SU-DHL-6 (cell line): ENCODE measurements around the gene CRAMP1.

Source experiments
- EZH2phosphoT487 ChIP-seq: fragments of 200-600 bp; sonication (generic), shearing (Covaris generic); conservative IDR thresholded peaks from 2 replicates; pipeline ENCODE4 v1.6.1; 2018; ENCODE audit warnings: mild to moderate bottlenecking, antibody characterized with exemption, low read length, moderate library complexity, mixed read lengths
- TF ChIP-seq, protein P1 (sequence below): fragments of 200-600 bp; sonication (generic); IDR thresholded peaks from one replicate; pipeline ENCODE4 v1.5.1; 2017; ENCODE audit warnings: antibody characterized with exemption, mild to moderate bottlenecking, low read length, moderate library complexity; ENCODE audit not compliant: insufficient read depth, poor library complexity, severe bottlenecking

DNA sequence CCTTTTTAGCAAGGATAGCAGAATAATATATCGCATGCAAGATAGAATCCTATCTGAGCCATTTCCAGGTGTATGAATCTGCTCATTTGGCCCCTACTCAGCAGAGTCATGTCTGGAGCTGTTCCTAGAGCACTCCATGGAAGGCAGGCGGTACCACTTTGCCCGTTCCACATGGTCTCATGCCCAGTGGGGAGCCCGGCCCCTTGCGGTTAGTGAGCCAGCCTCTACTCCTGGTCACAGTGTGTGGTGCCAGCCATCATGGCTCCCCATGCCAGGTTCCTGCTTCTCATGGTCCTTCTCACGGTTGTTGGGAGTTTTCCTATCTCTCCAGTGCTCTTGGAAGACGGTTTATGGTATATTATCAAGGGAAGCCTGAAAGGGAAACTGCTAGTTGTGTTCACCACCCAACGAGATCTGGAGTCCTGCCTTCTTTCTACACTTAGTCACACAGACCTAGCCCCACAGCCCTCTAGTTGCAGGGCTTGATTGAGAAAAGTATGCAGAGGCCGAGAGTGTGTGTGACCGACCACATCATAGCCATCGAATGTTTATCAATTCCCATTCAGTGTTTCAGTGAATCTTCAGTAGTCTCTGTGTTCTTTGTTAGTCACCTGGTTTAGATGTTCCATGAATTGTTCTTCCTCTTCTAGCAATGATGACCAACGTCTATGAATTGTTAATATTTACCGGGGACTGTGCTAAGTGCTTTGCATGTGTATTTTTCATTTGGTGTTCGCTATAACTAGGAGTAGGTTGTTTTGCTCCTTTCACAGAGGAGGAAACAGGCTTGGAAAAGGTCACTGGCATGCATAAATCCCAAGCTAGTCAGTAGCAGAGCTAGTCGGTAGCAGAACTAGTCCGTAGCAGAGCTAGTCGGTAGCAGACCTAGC lies 75.5 kb downstream of the CRAMP1 start:
- TF ChIP-seq, protein P1, sequence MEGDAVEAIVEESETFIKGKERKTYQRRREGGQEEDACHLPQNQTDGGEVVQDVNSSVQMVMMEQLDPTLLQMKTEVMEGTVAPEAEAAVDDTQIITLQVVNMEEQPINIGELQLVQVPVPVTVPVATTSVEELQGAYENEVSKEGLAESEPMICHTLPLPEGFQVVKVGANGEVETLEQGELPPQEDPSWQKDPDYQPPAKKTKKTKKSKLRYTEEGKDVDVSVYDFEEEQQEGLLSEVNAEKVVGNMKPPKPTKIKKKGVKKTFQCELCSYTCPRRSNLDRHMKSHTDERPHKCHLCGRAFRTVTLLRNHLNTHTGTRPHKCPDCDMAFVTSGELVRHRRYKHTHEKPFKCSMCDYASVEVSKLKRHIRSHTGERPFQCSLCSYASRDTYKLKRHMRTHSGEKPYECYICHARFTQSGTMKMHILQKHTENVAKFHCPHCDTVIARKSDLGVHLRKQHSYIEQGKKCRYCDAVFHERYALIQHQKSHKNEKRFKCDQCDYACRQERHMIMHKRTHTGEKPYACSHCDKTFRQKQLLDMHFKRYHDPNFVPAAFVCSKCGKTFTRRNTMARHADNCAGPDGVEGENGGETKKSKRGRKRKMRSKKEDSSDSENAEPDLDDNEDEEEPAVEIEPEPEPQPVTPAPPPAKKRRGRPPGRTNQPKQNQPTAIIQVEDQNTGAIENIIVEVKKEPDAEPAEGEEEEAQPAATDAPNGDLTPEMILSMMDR = no peak
- TF ChIP-seq EZH2phosphoT487 = no peak
